Measurements from ENCODE around the gene TMPRSS3.

- TF ChIP-seq POLR2AphosphoS5 (IDR thresholded peaks at IDR 0.05; ENCODE audit: low read depth, low read length) (no peak), POLR2A (IDR thresholded peaks at IDR 0.05; ENCODE audit: low read depth, low read length) (no peak; the same call in 1 of the 2 replicates), POU2F2 (IDR thresholded peaks at IDR 0.05; ENCODE audit: low read depth, low read length) (no peak)
These were observed 8.0 kb downstream of the TMPRSS3 start for GRCh38 chr21:42387843-42388340.
